Fibroblast of villous mesenchyme (primary cell): ENCODE results near the gene DDX27. TPM values are rescaled to one million over a fixed set of nuclear protein-coding genes. Genes with fewer than 3 reads are reported as not detected.

Experiments used
- DNase-seq: peaks from one replicate; pipeline ENCODE4 v3.0.0-alpha.2; 2010; ENCODE audit warnings: low read depth
- H3K4me3 ChIP-seq: 2 replicates; pipeline ENCODE4 v1.5.1; 2011; ENCODE audit warnings: low read depth, mild to moderate bottlenecking, low read length
- CTCF ChIP-seq: IDR thresholded peaks from 2 replicates; pipeline ENCODE4 v1.5.1; 2012; ENCODE audit warnings: low read depth, mild to moderate bottlenecking, low read length; ENCODE audit not compliant: insufficient read depth
- total RNA-seq: library from RNA; depleted of rRNA; stranded (reverse); fragments of >200 nt; gene quantifications from 2 replicates; pipeline ENCODE4 v1.2.3, GENCODE V29; 2012

DDX27 gene
- total RNA-seq, 1 donor, result 33.2 TPM

GRCh38 chr20:49276161-49276960 lies 57.1 kb downstream of the DDX27 start:
- no peak for TF ChIP-seq CTCF
- peak overlapping the region; percentile 87 for H3K4me3 ChIP-seq
- DNase-seq, result peak; percentile 60

- peak overlapping the region; percentile 87 for H3K4me3 ChIP-seq
- TF ChIP-seq CTCF, result no peak
- DNase-seq, result no peak
Measured at GRCh38 chr20:49276961-49277785, 58.0 kb downstream of the DDX27 start.

GRCh38 chr20:49277786-49278035 lies 58.5 kb downstream of the DDX27 start:
- no peak for TF ChIP-seq CTCF
- peak overlapping the region; percentile 87 for H3K4me3 ChIP-seq
- no peak for DNase-seq

- peak within 1 kb of the TSS; percentile 93 for H3K4me3 ChIP-seq
- peak; percentile 98 for DNase-seq
- TF ChIP-seq CTCF, result no peak
Measured at GRCh38 chr20:49278036-49278817, 59.0 kb downstream of the DDX27 start, which contains the start of gene ZNFX1. Gene ZNFX1, minus strand, starts transcription at chr20:49278057. Its CDS starts 2,218 bp downstream, at chr20:49275839.

- no peak for DNase-seq
- no peak for TF ChIP-seq CTCF
- H3K4me3 ChIP-seq, result peak overlapping the region; percentile 93
Measured at GRCh38 chr20:49278818-49279676, 59.8 kb downstream of the DDX27 start.
